K562 (cell line): ENCODE results near the gene HIVEP1. TPM values are rescaled to one million over a fixed set of nuclear protein-coding genes. Genes with fewer than 3 reads are reported as not detected.

ENCODE experiments used
- ATAC-seq: fragments of 200-7000 bp; cut with Tn5 transposase; 3 replicates; pipeline ENCODE4 v1.9.1; 2020; ENCODE audit warnings: moderate library complexity
- BruUV-seq: library from RNA; stranded (reverse); fragments of 400-500 nt; replicated peaks from 2 replicates; lab custom pipeline; 2021; lab: Mats Ljungman, UMichigan
- CTCF ChIA-PET: fragments of 300-600 bp; formaldehyde crosslinking; extraction: SDS; loops from one replicate; lab custom pipeline; 2021; ENCODE audit warnings: low intra/inter-chr PET ratio; lab: Yijun Ruan, JAX
- POLR2A ChIA-PET: fragments of 300-600, 350-650 bp; sonication (Branson Sonifier 250); formaldehyde crosslinking; extraction: SDS; loops from one replicate; lab custom pipeline; 2021; ENCODE audit warnings: antibody characterized with exemption, inconsistent platforms; lab: Yijun Ruan, JAX
- DNase-seq, 4 experiments: peaks; one replicate each; pipeline versions ENCODE4 v3.0.0 to v3.0.0-alpha.2; 2011 to 2018; ENCODE audit warnings: low spot score in 3 of 4, mixed read lengths in 3 of 4; ENCODE audit errors: extremely low read depth in 1 of 4
- FAIRE-seq: peaks from 2 replicates; lab custom pipeline; 2011; peaks lifted over from hg19 to GRCh38; lab: Jason Lieb, UNC
- H2AFZ ChIP-seq: 2 replicates; pipeline ENCODE4 v1.6.0; 2011; ENCODE audit warnings: low read depth, low read length, control low read depth, inconsistent platforms
- H3K27ac ChIP-seq: fragments of 200-600 bp; 3 replicates; pipeline ENCODE4 v1.8.0; 2011; ENCODE audit warnings: low read depth, mild to moderate bottlenecking, control low read depth, inconsistent platforms, low read length, moderate library complexity, mixed read lengths; ENCODE audit errors: extremely low read depth
- H3K27me3 ChIP-seq, 2 experiments: fragments of 300-600 bp in 1 of 2; 2 replicates in 1 of 2; 3 replicates in 1 of 2; pipeline versions ENCODE4 v1.6.0 to v1.8.0; 2011; ENCODE audit warnings: inconsistent platforms in 2 of 2, low read length in 2 of 2, mild to moderate bottlenecking in 1 of 2, mixed read lengths in 1 of 2, moderate library complexity in 1 of 2; ENCODE audit not compliant: control insufficient read depth in 2 of 2, insufficient read depth in 2 of 2
- H3K36me3 ChIP-seq: fragments of 300-600 bp; 3 replicates; pipeline ENCODE4 v1.8.0; 2011; ENCODE audit warnings: mild to moderate bottlenecking, low read length, inconsistent platforms; ENCODE audit not compliant: control insufficient read depth, insufficient read depth
- H3K4me1 ChIP-seq, 2 experiments: fragments of 200-600 bp in 1 of 2; replicated peaks in 1 of 2; 2 replicates in 1 of 2; 3 replicates in 1 of 2; pipeline versions ENCODE4 v1.5.1 to v1.8.0; 2011; ENCODE audit warnings: inconsistent platforms in 2 of 2, low read length in 2 of 2, mild to moderate bottlenecking in 1 of 2, mixed read lengths in 1 of 2, moderate library complexity in 1 of 2; ENCODE audit not compliant: control insufficient read depth in 2 of 2, insufficient read depth in 2 of 2
- H3K4me2 ChIP-seq: 2 replicates; pipeline ENCODE4 v1.6.1; 2011; ENCODE audit warnings: low read length, control low read depth, inconsistent platforms, mixed read lengths; ENCODE audit not compliant: insufficient read depth
- H3K4me3 ChIP-seq: fragments of 200-600 bp; sonication (generic), shearing (Covaris generic); 2 replicates; pipeline ENCODE4 v1.5.1; 2016; ENCODE audit warnings: control low read depth, inconsistent platforms
- H3K79me2 ChIP-seq: fragments of 200-600 bp; 3 replicates; pipeline ENCODE4 v1.8.0; 2011; ENCODE audit warnings: low read length, inconsistent platforms; ENCODE audit not compliant: control insufficient read depth, insufficient read depth
- H3K9ac ChIP-seq, 2 experiments: 2 replicates each; pipeline versions ENCODE4 v1.6.0 to v1.6.1; 2011; ENCODE audit warnings: low read depth in 2 of 2, low read length in 2 of 2, control low read depth in 1 of 2, inconsistent platforms in 1 of 2, mild to moderate bottlenecking in 1 of 2, mixed read lengths in 1 of 2; ENCODE audit not compliant: insufficient read depth in 1 of 2
- H3K9me1 ChIP-seq: one replicate; pipeline ENCODE4 v1.6.0; 2011; ENCODE audit warnings: inconsistent platforms, mild to moderate bottlenecking, low read length, moderate library complexity; ENCODE audit not compliant: control insufficient read depth, insufficient read depth
- H3K9me3 ChIP-seq: replicated peaks from 2 replicates; pipeline ENCODE4 v1.5.1; 2011; ENCODE audit warnings: low read depth, low read length, inconsistent platforms; ENCODE audit not compliant: control insufficient read depth, insufficient read depth
- H4K20me1 ChIP-seq: replicated peaks from 2 replicates; pipeline ENCODE4 v1.6.1; 2011; ENCODE audit warnings: low read length, inconsistent platforms, mixed read lengths; ENCODE audit not compliant: control insufficient read depth, insufficient read depth
- GMEB1 ChIP-seq: fragments of 250-450 bp; sonication (Bioruptor Pico); IDR thresholded peaks from 2 replicates; pipeline ENCODE4 v1.4.0; 2020; ENCODE audit warnings: mild to moderate bottlenecking
- HCFC1 ChIP-seq: IDR thresholded peaks from 2 replicates; pipeline ENCODE4 v1.6.1; 2012; ENCODE audit warnings: low read depth, low read length, improper control_type of control experiment
- HNRNPL ChIP-seq: fragments of 200-400 bp; formaldehyde crosslinking; IDR thresholded peaks from 2 replicates; pipeline ENCODE4 v1.6.1; 2017; ENCODE audit warnings: low read depth, mild to moderate bottlenecking, low read length
- LARP7 ChIP-seq: fragments of 450-650 bp; IDR thresholded peaks from 2 replicates; pipeline ENCODE4 v1.6.1; 2016
- MED1 ChIP-seq: sonication (generic); formaldehyde crosslinking; IDR thresholded peaks from 2 replicates; pipeline ENCODE4 v1.8.1; 2023; ENCODE audit warnings: missing genetic modification reagents, borderline replicate concordance
- RERE ChIP-seq: sonication (generic); formaldehyde crosslinking; IDR thresholded peaks from 2 replicates; pipeline ENCODE4 v1.8.0; 2023; ENCODE audit warnings: missing genetic modification reagents, mild to moderate bottlenecking, borderline replicate concordance
- RFX7 ChIP-seq: fragments of 250-450 bp; sonication (Bioruptor Pico); IDR thresholded peaks from 2 replicates; pipeline ENCODE4 v1.5.1; 2021; ENCODE audit warnings: mild to moderate bottlenecking
- SLC30A9 ChIP-seq: fragments of 250-450 bp; sonication (Bioruptor Pico); IDR thresholded peaks from 2 replicates; pipeline ENCODE4 v1.8.0; 2022; ENCODE audit warnings: mild to moderate bottlenecking, moderate library complexity
- TAF1 ChIP-seq: IDR thresholded peaks from 2 replicates; pipeline ENCODE4 v1.6.1; 2011; ENCODE audit warnings: mild to moderate bottlenecking, low read length, moderate library complexity; ENCODE audit not compliant: insufficient read depth, control insufficient read depth, severe bottlenecking; ENCODE audit errors: extremely low read depth
- ZFP91 ChIP-seq: sonication (generic); formaldehyde crosslinking; IDR thresholded peaks from 2 replicates; pipeline ENCODE4 v1.8.0; 2022; ENCODE audit warnings: mild to moderate bottlenecking, missing genetic modification reagents
- ZNF121 ChIP-seq: sonication (generic); formaldehyde crosslinking; conservative IDR thresholded peaks from 2 replicates; pipeline ENCODE4 v1.8.0; 2022; ENCODE audit warnings: missing genetic modification reagents
- ZNF324 ChIP-seq: fragments of 250-450 bp; sonication (Bioruptor Pico); IDR thresholded peaks from 2 replicates; pipeline ENCODE4 v1.4.0; 2020; ENCODE audit warnings: mild to moderate bottlenecking
- ZNF584 ChIP-seq: fragments of 200-800 bp; sonication (Bioruptor generic); IDR thresholded peaks from 2 replicates; pipeline ENCODE4 v1.6.1; 2016; ENCODE audit warnings: low read depth, mild to moderate bottlenecking, missing genetic modification characterization, missing compliant biosample characterization
- ZNF707 ChIP-seq: fragments of 250-450 bp; sonication (Bioruptor Pico); conservative IDR thresholded peaks from 2 replicates; pipeline ENCODE4 v1.8.0; 2022; ENCODE audit warnings: inconsistent platforms, mild to moderate bottlenecking, moderate library complexity
- WGBS: fragments of 100-300 bp; shearing (Covaris generic); methylation state at CpG from one replicate; pipeline ENCODE4 v1.1.6; 2016; ENCODE audit warnings: low coverage, mixed read lengths; ENCODE audit not compliant: insufficient coverage; ENCODE audit errors: missing lambda C conversion rate; 5-methylcytosine and 5-hydroxymethylcytosine counted together
- in situ Hi-C: fragments of 300-500 bp; cut with MboI; formaldehyde crosslinking; loops from 4 replicates; pipeline ENCODE4 v1.15.0; 2018; ENCODE audit warnings: inconsistent platforms, mixed read lengths
- intact Hi-C: fragments of 100-400 bp; cut with micrococcal nuclease; formaldehyde crosslinking; loops from 2 replicates; pipeline ENCODE4 v1.14.2; 2022
- polyA plus RNA-seq, 8 experiments: library from polyadenylated mRNA; depleted of rRNA in 4 of 8; stranded (reverse) in 5 of 8; unstranded in 3 of 8; fragments of >200 nt; fragmentation: Nextera tagmentation in 2 of 8; fragmentation: Illumina TruSeq in 1 of 8; extraction: Ambion mirVana in 2 of 8; extraction: Trizol in 1 of 8; gene quantifications; 2 replicates each; pipeline versions ENCODE4 v1.2.1 to v1.2.3, GENCODE V29; 2011 to 2014; ENCODE audit warnings: inconsistent platforms in 1 of 8, missing spikeins in 1 of 8
- total RNA-seq, 7 experiments: library from RNA; depleted of rRNA in 6 of 7; stranded (reverse); fragments of >200 nt in 6 of 7; fragmentation: Illumina TruSeq in 2 of 7; extraction: Trizol in 2 of 7; gene quantifications; 2 replicates each; pipeline versions ENCODE4 v1.2.1 to v1.2.3, GENCODE V29; 2011 to 2021; ENCODE audit warnings: low replicate concordance in 1 of 7

Gene HIVEP1
- total and polyA plus RNA-seq, 9 of the 15 experiments (the other 6 are each of a cell fraction or from before 2014, with no cell fraction given) = 6.0 to 33.3 (median 21.7) TPM

GRCh38 chr6:11965499-11965898 lies 46.6 kb upstream of the HIVEP1 start:
- no peaks in the 10 kb centered on the region; the same call in 1 of the 2 replicates for H3K9me3 ChIP-seq
- peak overlapping the region; percentile 46 for H2AFZ ChIP-seq
- no peak overlapping the region; a peak in 1 of 4 replicates for H3K9ac ChIP-seq
- no peak overlapping the region for H3K27ac ChIP-seq
- H3K79me2 ChIP-seq = no peaks in the 10 kb centered on the region
- ChIA-PET CTCF (no interaction called here), POLR2A (no interaction called here)
- no TSS peak for BruUV-seq
- H3K4me1 ChIP-seq = peaks cover 7 to 21% of the 10 kb centered on the region in 2 experiments
- DNase-seq = no peak
- no peak for FAIRE-seq
- 51% methylated on average over 2 of the region's 2 CpGs for WGBS
- H3K4me2 ChIP-seq = no peak overlapping the region
- H3K4me3 ChIP-seq = no peak overlapping the region
- intact Hi-C loops = no loop called here
- in situ Hi-C loops = no loop called here
- no peak for ATAC-seq
- H3K9me1 ChIP-seq = no peaks in the 10 kb centered on the region
- H3K27me3 ChIP-seq = no peaks in the 10 kb centered on the region
- no peaks in the 10 kb centered on the region for H4K20me1 ChIP-seq
- H3K36me3 ChIP-seq = no peaks in the 10 kb centered on the region
- TF ChIP-seq LARP7 = no peak
- no peak for TF ChIP-seq ZNF707 (CRISPR knock-in tag)
- no peak for TF ChIP-seq ZFP91 (CRISPR knock-in tag)
- TF ChIP-seq SLC30A9 (CRISPR knock-in tag) = no peak
- no peak for TF ChIP-seq RFX7 (CRISPR knock-in tag)
- no peak for TF ChIP-seq TAF1
- TF ChIP-seq GMEB1 (CRISPR knock-in tag) = no peak
- no peak for TF ChIP-seq ZNF584 (CRISPR knock-in tag)
- no peak for TF ChIP-seq MED1 (CRISPR knock-in tag)
- TF ChIP-seq HCFC1 = no peak
- TF ChIP-seq ZNF324 = no peak
- TF ChIP-seq ZNF121 (CRISPR knock-in tag) = no peak
- TF ChIP-seq RERE = no peak
- TF ChIP-seq HNRNPL = no peak
